Lung (tissue), 12 donors: ENCODE measurements around the gene ACACB. TPM values are rescaled to one million over a fixed set of nuclear protein-coding genes. Genes with fewer than 3 reads are reported as not detected.
A peak's percentile ranks its signal among the peaks of the same experiment; 100 is the strongest.

ENCODE experiments used
- ATAC-seq: fragments of 200-7000 bp; cut with Tn5 transposase; one replicate; pipeline ENCODE4 v1.9.1; 2020; ENCODE audit warnings: moderate number of reproducible peaks; ENCODE audit not compliant: insufficient read depth, low FRiP score
- DNase-seq, 3 donors: peaks; one replicate each; pipeline ENCODE4 v3.0.0-alpha.2; 2013 to 2017
- H3K27ac ChIP-seq, 2 donors: one replicate each; pipeline ENCODE4 v1.5.1; 2013; ENCODE audit warnings: mild to moderate bottlenecking in 2 of 2, moderate library complexity in 2 of 2, control low read depth in 1 of 2, inconsistent platforms in 1 of 2, low read depth in 1 of 2, low read length in 1 of 2
- H3K27me3 ChIP-seq, 3 donors: one replicate each; pipeline ENCODE4 v1.5.1; 2013; ENCODE audit warnings: low read length in 2 of 3; ENCODE audit not compliant: control insufficient read depth in 3 of 3, insufficient read depth in 3 of 3
- H3K36me3 ChIP-seq, 4 donors: one replicate each; pipeline ENCODE4 v1.5.1; 2013; ENCODE audit warnings: low read length in 4 of 4, mild to moderate bottlenecking in 1 of 4, moderate library complexity in 1 of 4; ENCODE audit not compliant: control insufficient read depth in 4 of 4, insufficient read depth in 4 of 4
- H3K4me1 ChIP-seq, 5 donors: one replicate each; pipeline ENCODE4 v1.5.1; 2013; ENCODE audit warnings: low read length in 5 of 5, mild to moderate bottlenecking in 2 of 5, moderate library complexity in 1 of 5; ENCODE audit not compliant: control insufficient read depth in 5 of 5, insufficient read depth in 5 of 5
- H3K4me3 ChIP-seq: one replicate; pipeline ENCODE4 v1.5.1; 2013; ENCODE audit warnings: mild to moderate bottlenecking, control low read depth, moderate library complexity
- H3K9ac ChIP-seq, 2 donors: one replicate each; pipeline ENCODE4 v1.5.1; 2013; ENCODE audit warnings: low read length in 2 of 2, control low read depth in 1 of 2; ENCODE audit not compliant: insufficient read depth in 1 of 2
- H3K9me3 ChIP-seq, 4 donors: one replicate each; pipeline ENCODE4 v1.5.1; 2013; ENCODE audit warnings: low read length in 3 of 4, mild to moderate bottlenecking in 1 of 4, moderate library complexity in 1 of 4; ENCODE audit not compliant: control insufficient read depth in 4 of 4, insufficient read depth in 3 of 4
- CTCF ChIP-seq: IDR thresholded peaks from 2 replicates; pipeline ENCODE4 v1.5.1; 2012; ENCODE audit warnings: mild to moderate bottlenecking; ENCODE audit errors: control extremely low read depth, extremely low read depth
- WGBS, 2 donors: extraction: QIAGEN DNeasy Blood & Tissue Kit; methylation state at CpG; one replicate each; pipeline ENCODE4 v1.1.7; 2013; 5-methylcytosine and 5-hydroxymethylcytosine counted together
- polyA plus RNA-seq, 2 donors: library from polyadenylated mRNA; stranded (reverse); fragments of 200-250 nt; gene quantifications; one replicate each; pipeline ENCODE4 v1.2.1, GENCODE V29; 2013
- total RNA-seq, 2 donors: library from RNA; depleted of rRNA in 1 of 2; stranded (reverse); fragments of >200 nt in 1 of 2; gene quantifications; one replicate each; pipeline ENCODE4 v1.2.1, GENCODE V29; 2014 to 2021
- donor health status: control.
- donor health status: control.
- donor health status: Bipolar disorder and iron deficiency.
- donor health status: healthy.
- donor health status: DM: yes; HTN: yes; CAD: no.

The ACACB gene
- total and polyA plus RNA-seq, 4 donors: 2.9 to 24.5 (median 18.2) TPM

- DNase-seq: no peak
- H3K4me3 ChIP-seq: no peak overlapping the region
- peaks cover 0 to 7% (median 4%) of the 10 kb centered on the region in 4 donors for H3K9me3 ChIP-seq
- no peak for ATAC-seq
- H3K9ac ChIP-seq: no peak overlapping the region
- H3K36me3 ChIP-seq: peaks cover 22 to 41% (median 30%) of the 10 kb centered on the region in 4 donors
- no peaks in the 10 kb centered on the region for H3K27me3 ChIP-seq
- WGBS, 2 donors: 95 to 96% methylated on average over 7 of the region's 7 CpGs
- peak overlapping the region in 1 of 2 donors; percentile 28 for H3K27ac ChIP-seq
- TF ChIP-seq CTCF: no peak
- H3K4me1 ChIP-seq: peaks cover 0 to 2% (median 0%) of the 10 kb centered on the region in 5 donors
Observed at GRCh38 chr12:109253913-109254544, 137.6 kb downstream of the ACACB start.

- Histone ChIP-seq H3K9me3 (peaks cover 0 to 7% (median 4%) of the 10 kb centered on the region in 4 donors), H3K9ac (no peak overlapping the region), H3K4me3 (no peak overlapping the region), H3K27me3 (no peaks in the 10 kb centered on the region), H3K4me1 (peaks cover 0 to 2% (median 0%) of the 10 kb centered on the region in 5 donors), H3K36me3 (peaks cover 22 to 35% (median 32%) of the 10 kb centered on the region in 4 donors), H3K27ac (no peak overlapping the region)
- DNase-seq: no peak
- ATAC-seq: no peak
- 91 to 93% methylated on average over 5 of the region's 5 CpGs for WGBS, 2 donors
- no peak for TF ChIP-seq CTCF
Observed at GRCh38 chr12:109255377-109255776, 139.0 kb downstream of the ACACB start.

- Histone ChIP-seq H3K9me3 (peaks cover 0 to 7% (median 4%) of the 10 kb centered on the region in 4 donors), H3K27ac (no peak overlapping the region), H3K4me1 (no peaks in the 10 kb centered on the region), H3K4me3 (no peak overlapping the region), H3K27me3 (no peaks in the 10 kb centered on the region), H3K36me3 (peaks cover 22 to 36% (median 31%) of the 10 kb centered on the region in 4 donors), H3K9ac (no peak overlapping the region)
- ATAC-seq: no peak
- no peak for TF ChIP-seq CTCF
- WGBS, 2 donors: 94 to 97% methylated on average over 8 of the region's 8 CpGs
- DNase-seq: no peak
Observed at GRCh38 chr12:109256011-109256410, 139.6 kb downstream of the ACACB start.
